ENCODE measurements around the gene DYNC2H1. TPM values are rescaled to one million over a fixed set of nuclear protein-coding genes. Genes with fewer than 3 reads are reported as not detected.
"Not testable (repeated sequence)": the region's sequence is repeated elsewhere in the genome, so short reads cannot be mapped to it uniquely, and the experiment has no call there.

Gene DYNC2H1
- total RNA-seq, 1 experiment from 2014 or later: 15.0 TPM

- in situ Hi-C loops (cut with HindIII; ENCODE audit: low pct_unique_long_range_greater_than_20kb, low sequenced_read_pairs): no loop called here
- DNase-seq (ENCODE audit: low read depth, low spot score): no peak
These were observed 223.2 kb downstream of the DYNC2H1 start for GRCh38 chr11:103332409-103332808.

- no peak for DNase-seq (ENCODE audit: low read depth, low spot score)
- in situ Hi-C loops (cut with HindIII; ENCODE audit: low pct_unique_long_range_greater_than_20kb, low sequenced_read_pairs): no loop called here
These were observed 229.6 kb downstream of the DYNC2H1 start for GRCh38 chr11:103338621-103339484.

- DNase-seq (ENCODE audit: low read depth, low spot score): no peak
- in situ Hi-C loops (cut with HindIII; ENCODE audit: low pct_unique_long_range_greater_than_20kb, low sequenced_read_pairs): no loop called here
These were observed 230.2 kb downstream of the DYNC2H1 start for GRCh38 chr11:103339485-103339857.

- in situ Hi-C loops (cut with HindIII; ENCODE audit: low pct_unique_long_range_greater_than_20kb, low sequenced_read_pairs): no loop called here
- no peak for DNase-seq (ENCODE audit: low read depth, low spot score)
These were observed 231.7 kb downstream of the DYNC2H1 start for GRCh38 chr11:103340956-103341355.

GRCh38 chr11:103344886-103345285 is 235.7 kb downstream of the DYNC2H1 start:
- DNase-seq (ENCODE audit: low read depth, low spot score): no peak
- in situ Hi-C loops (cut with HindIII; ENCODE audit: low pct_unique_long_range_greater_than_20kb, low sequenced_read_pairs): no loop called here

GRCh38 chr11:103349595-103349994 is 240.4 kb downstream of the DYNC2H1 start:
- no peak for DNase-seq (ENCODE audit: low read depth, low spot score)
- in situ Hi-C loops (cut with HindIII; ENCODE audit: low pct_unique_long_range_greater_than_20kb, low sequenced_read_pairs): no loop called here

GRCh38 chr11:103354656-103355055 is 245.4 kb downstream of the DYNC2H1 start:
- in situ Hi-C loops (cut with HindIII; ENCODE audit: low pct_unique_long_range_greater_than_20kb, low sequenced_read_pairs): no loop called here
- no peak for DNase-seq (ENCODE audit: low read depth, low spot score)

- no peak for DNase-seq (ENCODE audit: low read depth, low spot score)
- in situ Hi-C loops (cut with HindIII; ENCODE audit: low pct_unique_long_range_greater_than_20kb, low sequenced_read_pairs): no loop called here
These were observed 249.0 kb downstream of the DYNC2H1 start for GRCh38 chr11:103358251-103358650.

- in situ Hi-C loops (cut with HindIII; ENCODE audit: low pct_unique_long_range_greater_than_20kb, low sequenced_read_pairs): no loop called here
- DNase-seq (ENCODE audit: low read depth, low spot score): no peak
These were observed 250.0 kb downstream of the DYNC2H1 start for GRCh38 chr11:103359216-103359615.

GRCh38 chr11:103364687-103365086 is 255.5 kb downstream of the DYNC2H1 start:
- DNase-seq (ENCODE audit: low read depth, low spot score): no peak
- in situ Hi-C loops (cut with HindIII; ENCODE audit: low pct_unique_long_range_greater_than_20kb, low sequenced_read_pairs): no loop called here

GRCh38 chr11:103367650-103368049 is 258.4 kb downstream of the DYNC2H1 start:
- no peak for DNase-seq (ENCODE audit: low read depth, low spot score)
- in situ Hi-C loops (cut with HindIII; ENCODE audit: low pct_unique_long_range_greater_than_20kb, low sequenced_read_pairs): no loop called here

GRCh38 chr11:103368145-103368544 is 258.9 kb downstream of the DYNC2H1 start:
- in situ Hi-C loops (cut with HindIII; ENCODE audit: low pct_unique_long_range_greater_than_20kb, low sequenced_read_pairs): no loop called here

GRCh38 chr11:103370076-103370475 is 260.9 kb downstream of the DYNC2H1 start:
- in situ Hi-C loops (cut with HindIII; ENCODE audit: low pct_unique_long_range_greater_than_20kb, low sequenced_read_pairs): no loop called here
- no peak for DNase-seq (ENCODE audit: low read depth, low spot score)

More at GRCh38 chr11:103368145-103368544, 258.9 kb downstream of the DYNC2H1 start:
- DNase-seq (ENCODE audit: low read depth, low spot score): no peak

GRCh38 chr11:103372906-103373305 is 263.7 kb downstream of the DYNC2H1 start:
- in situ Hi-C loops (cut with HindIII; ENCODE audit: low pct_unique_long_range_greater_than_20kb, low sequenced_read_pairs): no loop called here
- no peak for DNase-seq (ENCODE audit: low read depth, low spot score)

GRCh38 chr11:103374227-103374626 is 265.0 kb downstream of the DYNC2H1 start:
- in situ Hi-C loops (cut with HindIII; ENCODE audit: low pct_unique_long_range_greater_than_20kb, low sequenced_read_pairs); DNase-seq (ENCODE audit: low read depth, low spot score): not testable (repeated sequence)

GRCh38 chr11:103378931-103379330 is 269.7 kb downstream of the DYNC2H1 start:
- in situ Hi-C loops (cut with HindIII; ENCODE audit: low pct_unique_long_range_greater_than_20kb, low sequenced_read_pairs): no loop called here
- DNase-seq (ENCODE audit: low read depth, low spot score): no peak

- DNase-seq (ENCODE audit: low read depth, low spot score): no peak
- in situ Hi-C loops (cut with HindIII; ENCODE audit: low pct_unique_long_range_greater_than_20kb, low sequenced_read_pairs): no loop called here
These were observed 270.8 kb downstream of the DYNC2H1 start for GRCh38 chr11:103380031-103380430.

GRCh38 chr11:103384652-103385051 is 275.4 kb downstream of the DYNC2H1 start:
- in situ Hi-C loops (cut with HindIII; ENCODE audit: low pct_unique_long_range_greater_than_20kb, low sequenced_read_pairs): no loop called here
- DNase-seq (ENCODE audit: low read depth, low spot score): no peak

GRCh38 chr11:103395612-103396011 is 286.4 kb downstream of the DYNC2H1 start:
- DNase-seq (ENCODE audit: low read depth, low spot score): no peak
- in situ Hi-C loops (cut with HindIII; ENCODE audit: low pct_unique_long_range_greater_than_20kb, low sequenced_read_pairs): no loop called here

Measured in SK-MEL-5 (cell line).